Neural cell (in vitro differentiated cells): ENCODE results near the gene DOCK10.

ENCODE experiments used
- CTCF ChIP-seq: fragments of 450-650 bp; IDR thresholded peaks from 2 replicates; pipeline ENCODE4 v1.5.1; 2014; ENCODE audit warnings: antibody characterized with exemption, mild to moderate bottlenecking, moderate library complexity; ENCODE audit not compliant: poor library complexity, severe bottlenecking
- EZH2 ChIP-seq: fragments of 200-600, 300-800 bp; shearing (Covaris generic), sonication (generic); IDR thresholded peaks from 2 replicates; pipeline ENCODE4 v1.6.1; 2014; ENCODE audit warnings: antibody characterized with exemption, low read length, borderline replicate concordance, mild to moderate bottlenecking; ENCODE audit not compliant: insufficient read depth, poor library complexity, severe bottlenecking
- MXI1 ChIP-seq: fragments of 450-650 bp; conservative IDR thresholded peaks from 2 replicates; pipeline ENCODE4 v1.6.1; 2014; ENCODE audit warnings: antibody characterized with exemption, mild to moderate bottlenecking; ENCODE audit not compliant: poor library complexity, severe bottlenecking
- POLR2AphosphoS5 ChIP-seq: IDR thresholded peaks from 2 replicates; pipeline ENCODE4 v1.6.1; 2012
- REST ChIP-seq: IDR thresholded peaks from 2 replicates; pipeline ENCODE4 v1.6.1; 2012; ENCODE audit warnings: borderline replicate concordance
- TAF1 ChIP-seq: IDR thresholded peaks from 2 replicates; pipeline ENCODE4 v1.6.1; 2012; ENCODE audit warnings: low read depth

GRCh38 chr2:224885291-224885690 is 157.0 kb downstream of the DOCK10 start:
- TF ChIP-seq POLR2AphosphoS5 (no peak), CTCF (no peak), TAF1 (no peak), EZH2 (no peak), REST (no peak), MXI1 (no peak)
